Liver (tissue), 9 donors: ENCODE measurements around the gene ZNF860. TPM values are rescaled to one million over a fixed set of nuclear protein-coding genes. Genes with fewer than 3 reads are reported as not detected.

ENCODE experiments used
- DNase-seq: peaks from one replicate; pipeline ENCODE4 v3.0.0-alpha.2; 2017; ENCODE audit warnings: low spot score
- H3K27ac ChIP-seq, 2 donors: one replicate each; pipeline ENCODE4 v1.7.0; 2013; ENCODE audit warnings: inconsistent platforms in 2 of 2, low read length in 2 of 2, control low read depth in 1 of 2, low read depth in 1 of 2, mild to moderate bottlenecking in 1 of 2
- H3K27me3 ChIP-seq, 4 donors: one replicate each; pipeline versions ENCODE4 v1.6.1 to v1.7.0; 2013; ENCODE audit warnings: low read length in 3 of 4, inconsistent platforms in 1 of 4, mild to moderate bottlenecking in 1 of 4, moderate library complexity in 1 of 4; ENCODE audit not compliant: control insufficient read depth in 4 of 4, insufficient read depth in 4 of 4
- H3K36me3 ChIP-seq, 4 donors: one replicate each; pipeline versions ENCODE4 v1.6.1 to v1.7.0; 2013; ENCODE audit warnings: low read length in 3 of 4, mild to moderate bottlenecking in 3 of 4, low read depth in 1 of 4, moderate library complexity in 1 of 4; ENCODE audit not compliant: control insufficient read depth in 4 of 4, insufficient read depth in 3 of 4
- H3K4me1 ChIP-seq, 4 donors: one replicate each; pipeline versions ENCODE4 v1.6.1 to v1.7.0; 2013; ENCODE audit warnings: low read length in 3 of 4, mild to moderate bottlenecking in 3 of 4, moderate library complexity in 1 of 4; ENCODE audit not compliant: control insufficient read depth in 4 of 4, insufficient read depth in 4 of 4
- H3K4me3 ChIP-seq, 3 donors: one replicate each; pipeline versions ENCODE4 v1.6.1 to v1.7.0; 2013; ENCODE audit warnings: low read length in 3 of 3, control low read depth in 1 of 3, low read depth in 1 of 3, mild to moderate bottlenecking in 1 of 3
- H3K9ac ChIP-seq, 2 donors: one replicate each; pipeline ENCODE4 v1.7.0; 2013; ENCODE audit warnings: low read length in 2 of 2, mild to moderate bottlenecking in 2 of 2, moderate library complexity in 2 of 2, control low read depth in 1 of 2, low read depth in 1 of 2
- H3K9me3 ChIP-seq, 4 donors: one replicate each; pipeline versions ENCODE4 v1.6.1 to v1.7.0; 2013; ENCODE audit warnings: low read length in 3 of 4; ENCODE audit not compliant: control insufficient read depth in 4 of 4
- EGR1 ChIP-seq, 2 donors: IDR thresholded peaks; 2 replicates each; pipeline ENCODE4 v1.6.1; 2016 to 2018; ENCODE audit warnings: antibody characterized with exemption in 2 of 2, low read depth in 2 of 2
- FOXA1 ChIP-seq: IDR thresholded peaks from 2 replicates; pipeline ENCODE4 v1.6.1; 2016; ENCODE audit warnings: antibody characterized with exemption
- FOXA2 ChIP-seq: IDR thresholded peaks from 2 replicates; pipeline ENCODE4 v1.6.1; 2016; ENCODE audit warnings: antibody characterized with exemption
- GABPA ChIP-seq, 2 donors: IDR thresholded peaks in 1 of 2; conservative IDR thresholded peaks in 1 of 2; 2 replicates each; pipeline ENCODE4 v1.6.1; 2016; ENCODE audit warnings: antibody characterized with exemption in 2 of 2, mild to moderate bottlenecking in 1 of 2, moderate library complexity in 1 of 2
- HNF4G ChIP-seq: IDR thresholded peaks from 2 replicates; pipeline ENCODE4 v1.6.1; 2016; ENCODE audit warnings: antibody characterized with exemption
- JUND ChIP-seq, 2 donors: IDR thresholded peaks; 2 replicates each; pipeline ENCODE4 v1.6.1; 2016; ENCODE audit warnings: antibody characterized with exemption in 2 of 2
- NR2F2 ChIP-seq: IDR thresholded peaks from 2 replicates; pipeline ENCODE4 v1.6.1; 2016; ENCODE audit warnings: antibody characterized with exemption
- RAD21 ChIP-seq, 2 donors: IDR thresholded peaks; 2 replicates each; pipeline ENCODE4 v1.6.1; 2016; ENCODE audit warnings: antibody characterized with exemption in 2 of 2, mild to moderate bottlenecking in 2 of 2
- SP1 ChIP-seq: IDR thresholded peaks from 2 replicates; pipeline ENCODE4 v1.6.1; 2018; ENCODE audit warnings: antibody characterized with exemption, mild to moderate bottlenecking
- TAF1 ChIP-seq: conservative IDR thresholded peaks from 2 replicates; pipeline ENCODE4 v1.6.1; 2016; ENCODE audit warnings: antibody characterized with exemption, mild to moderate bottlenecking
- YY1 ChIP-seq: IDR thresholded peaks from 2 replicates; pipeline ENCODE4 v1.6.1; 2016; ENCODE audit warnings: antibody characterized with exemption, mild to moderate bottlenecking
- WGBS: extraction: QIAGEN DNeasy Blood & Tissue Kit; methylation state at CpG from one replicate; pipeline ENCODE4 v1.1.7; 2013; 5-methylcytosine and 5-hydroxymethylcytosine counted together
- polyA plus RNA-seq, 2 donors: library from polyadenylated mRNA; stranded (reverse) in 1 of 2; unstranded in 1 of 2; fragments of 200-250 nt in 1 of 2; fragments of >200 nt in 1 of 2; fragmentation: Nextera tagmentation in 1 of 2; extraction: Ambion mirVana in 1 of 2; gene quantifications; one replicate each; pipeline versions ENCODE4 v1.2.1 to v1.2.3, GENCODE V29; 2013 to 2015
- total RNA-seq, 2 donors: library from RNA; depleted of rRNA; stranded (reverse); fragments of >200 nt; gene quantifications; one replicate each; pipeline ENCODE4 v1.2.3, GENCODE V29; 2014
- TF ChIP-seq, protein P1 (sequence below): IDR thresholded peaks from 2 replicates; pipeline ENCODE4 v1.6.1; 2016; ENCODE audit warnings: antibody characterized with exemption
- TF ChIP-seq, protein P2 (sequence below): IDR thresholded peaks from 2 replicates; pipeline ENCODE4 v1.6.1; 2016; ENCODE audit warnings: antibody characterized with exemption, mild to moderate bottlenecking
- TF ChIP-seq, protein P3 (sequence below): IDR thresholded peaks from 2 replicates; pipeline ENCODE4 v1.6.1; 2016; ENCODE audit warnings: antibody characterized with exemption
- TF ChIP-seq, protein P4 (sequence below): IDR thresholded peaks from 2 replicates; pipeline ENCODE4 v1.6.1; 2016; ENCODE audit warnings: antibody characterized with exemption
- donor health status: healthy.
- donor health status: healthy.
- donor health status: healthy.
- donor health status: healthy.
- donor health status: healthy.

Gene ZNF860
- total and polyA plus RNA-seq, 4 donors: 0.10 to 0.42 (median 0.17) TPM; not detected in 1

DNA sequence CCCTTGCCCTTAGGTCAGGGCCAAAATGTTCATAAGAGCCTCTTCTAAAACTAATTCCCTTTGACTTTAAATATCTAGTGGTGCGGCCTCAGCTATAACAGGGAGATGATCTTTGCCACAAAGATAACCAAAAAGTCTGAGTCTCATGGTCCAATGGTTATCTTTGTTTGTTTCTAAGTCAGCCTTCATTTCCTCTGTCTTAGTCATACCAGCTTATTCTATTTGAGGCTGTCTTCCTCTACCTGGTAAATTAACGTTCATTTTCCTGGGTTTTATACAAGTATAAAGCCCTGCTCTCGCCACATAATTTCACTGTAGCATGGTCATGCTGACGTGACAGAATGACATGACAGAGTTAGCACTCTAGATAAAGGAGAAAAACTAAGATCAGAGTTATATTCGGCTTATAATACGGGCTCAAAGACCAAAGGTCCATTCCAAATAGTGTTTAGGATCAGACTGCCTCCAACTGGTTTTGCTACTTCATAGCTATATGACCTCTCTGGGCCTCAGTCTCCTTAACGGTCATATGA, 18.4 kb downstream of the ZNF860 start (continued):
- TF ChIP-seq, protein P1, sequence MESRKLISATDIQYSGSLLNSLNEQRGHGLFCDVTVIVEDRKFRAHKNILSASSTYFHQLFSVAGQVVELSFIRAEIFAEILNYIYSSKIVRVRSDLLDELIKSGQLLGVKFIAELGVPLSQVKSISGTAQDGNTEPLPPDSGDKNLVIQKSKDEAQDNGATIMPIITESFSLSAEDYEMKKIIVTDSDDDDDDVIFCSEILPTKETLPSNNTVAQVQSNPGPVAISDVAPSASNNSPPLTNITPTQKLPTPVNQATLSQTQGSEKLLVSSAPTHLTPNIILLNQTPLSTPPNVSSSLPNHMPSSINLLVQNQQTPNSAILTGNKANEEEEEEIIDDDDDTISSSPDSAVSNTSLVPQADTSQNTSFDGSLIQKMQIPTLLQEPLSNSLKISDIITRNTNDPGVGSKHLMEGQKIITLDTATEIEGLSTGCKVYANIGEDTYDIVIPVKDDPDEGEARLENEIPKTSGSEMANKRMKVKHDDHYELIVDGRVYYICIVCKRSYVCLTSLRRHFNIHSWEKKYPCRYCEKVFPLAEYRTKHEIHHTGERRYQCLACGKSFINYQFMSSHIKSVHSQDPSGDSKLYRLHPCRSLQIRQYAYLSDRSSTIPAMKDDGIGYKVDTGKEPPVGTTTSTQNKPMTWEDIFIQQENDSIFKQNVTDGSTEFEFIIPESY: no peak
- TF ChIP-seq FOXA2: no peak

DNA sequence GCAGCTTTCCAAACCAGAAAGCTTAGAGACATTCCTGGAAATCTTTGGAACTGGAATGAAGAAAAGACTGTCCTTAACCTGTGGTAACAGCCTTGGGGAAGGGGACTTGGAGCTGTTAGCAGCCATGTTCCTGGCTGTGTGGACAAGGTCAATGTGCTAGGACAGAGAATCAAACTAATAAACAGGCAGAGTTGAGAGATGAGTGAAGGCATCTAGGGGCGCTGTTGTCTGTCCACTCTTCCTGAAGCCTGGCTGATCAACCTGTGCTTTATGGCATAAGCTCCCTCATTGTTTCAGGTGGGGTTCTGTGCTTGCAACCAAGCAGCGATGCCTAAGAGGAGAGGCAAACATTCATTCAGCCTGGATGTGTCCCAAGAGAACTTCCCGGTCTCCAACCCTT, 19.3 kb downstream of the ZNF860 start:
- peaks cover 0 to 2% (median 0%) of the 10 kb centered on the region in 4 donors for H3K9me3 ChIP-seq
- H3K4me3 ChIP-seq: no peak overlapping the region
- 88% methylated on average over 3 of the region's 3 CpGs for WGBS
- no peaks in the 10 kb centered on the region for H3K36me3 ChIP-seq
- H3K27me3 ChIP-seq: peaks cover 0 to 8% (median 1%) of the 10 kb centered on the region in 4 donors
- no peak for DNase-seq
- no peak for TF ChIP-seq SP1
- TF ChIP-seq, protein P2, sequence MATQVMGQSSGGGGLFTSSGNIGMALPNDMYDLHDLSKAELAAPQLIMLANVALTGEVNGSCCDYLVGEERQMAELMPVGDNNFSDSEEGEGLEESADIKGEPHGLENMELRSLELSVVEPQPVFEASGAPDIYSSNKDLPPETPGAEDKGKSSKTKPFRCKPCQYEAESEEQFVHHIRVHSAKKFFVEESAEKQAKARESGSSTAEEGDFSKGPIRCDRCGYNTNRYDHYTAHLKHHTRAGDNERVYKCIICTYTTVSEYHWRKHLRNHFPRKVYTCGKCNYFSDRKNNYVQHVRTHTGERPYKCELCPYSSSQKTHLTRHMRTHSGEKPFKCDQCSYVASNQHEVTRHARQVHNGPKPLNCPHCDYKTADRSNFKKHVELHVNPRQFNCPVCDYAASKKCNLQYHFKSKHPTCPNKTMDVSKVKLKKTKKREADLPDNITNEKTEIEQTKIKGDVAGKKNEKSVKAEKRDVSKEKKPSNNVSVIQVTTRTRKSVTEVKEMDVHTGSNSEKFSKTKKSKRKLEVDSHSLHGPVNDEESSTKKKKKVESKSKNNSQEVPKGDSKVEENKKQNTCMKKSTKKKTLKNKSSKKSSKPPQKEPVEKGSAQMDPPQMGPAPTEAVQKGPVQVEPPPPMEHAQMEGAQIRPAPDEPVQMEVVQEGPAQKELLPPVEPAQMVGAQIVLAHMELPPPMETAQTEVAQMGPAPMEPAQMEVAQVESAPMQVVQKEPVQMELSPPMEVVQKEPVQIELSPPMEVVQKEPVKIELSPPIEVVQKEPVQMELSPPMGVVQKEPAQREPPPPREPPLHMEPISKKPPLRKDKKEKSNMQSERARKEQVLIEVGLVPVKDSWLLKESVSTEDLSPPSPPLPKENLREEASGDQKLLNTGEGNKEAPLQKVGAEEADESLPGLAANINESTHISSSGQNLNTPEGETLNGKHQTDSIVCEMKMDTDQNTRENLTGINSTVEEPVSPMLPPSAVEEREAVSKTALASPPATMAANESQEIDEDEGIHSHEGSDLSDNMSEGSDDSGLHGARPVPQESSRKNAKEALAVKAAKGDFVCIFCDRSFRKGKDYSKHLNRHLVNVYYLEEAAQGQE: no peak
- TF ChIP-seq, protein P3, sequence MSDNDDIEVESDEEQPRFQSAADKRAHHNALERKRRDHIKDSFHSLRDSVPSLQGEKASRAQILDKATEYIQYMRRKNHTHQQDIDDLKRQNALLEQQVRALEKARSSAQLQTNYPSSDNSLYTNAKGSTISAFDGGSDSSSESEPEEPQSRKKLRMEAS: no peak
- no peak for TF ChIP-seq NR2F2
- TF ChIP-seq RAD21 (IDR thresholded peaks at IDR 0.05): no peak
- TF ChIP-seq, protein P4, sequence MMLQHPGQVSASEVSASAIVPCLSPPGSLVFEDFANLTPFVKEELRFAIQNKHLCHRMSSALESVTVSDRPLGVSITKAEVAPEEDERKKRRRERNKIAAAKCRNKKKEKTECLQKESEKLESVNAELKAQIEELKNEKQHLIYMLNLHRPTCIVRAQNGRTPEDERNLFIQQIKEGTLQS: no peak
- TF ChIP-seq FOXA2: no peak
- TF ChIP-seq, protein P1: no peak
- no peak for TF ChIP-seq FOXA1
- TF ChIP-seq TAF1: no peak
- TF ChIP-seq EGR1 (IDR thresholded peaks at IDR 0.05; ENCODE audit: low read depth in 2 of 2): no peak
- TF ChIP-seq YY1: no peak
- no peak for TF ChIP-seq JUND (IDR thresholded peaks at IDR 0.05)
- TF ChIP-seq HNF4G: no peak
- no peak for TF ChIP-seq GABPA (IDR thresholded peaks at IDR 0.05 in 1 of 2, conservative IDR thresholded peaks at IDR 0.05 in 1 of 2)
- no peaks in the 10 kb centered on the region for H3K4me1 ChIP-seq
- no peak overlapping the region for H3K27ac ChIP-seq
- no peak overlapping the region for H3K9ac ChIP-seq
